ENCODE data around the gene ENHO.

GRCh38 chr9:34520096-34520495 lies 2.7 kb downstream of the ENHO start:
- no peak for TF ChIP-seq CTCF (optimal IDR thresholded peaks at IDR 0.05 in 1 of 3, IDR thresholded peaks at IDR 0.05 in 1 of 3, conservative IDR thresholded peaks at IDR 0.05 in 1 of 3; ENCODE audit: extremely low read depth in 1 of 3, insufficient read depth in 2 of 3, low read length in 3 of 3)
- TF ChIP-seq EZH2 (IDR thresholded peaks at IDR 0.05; ENCODE audit: low read length): no peak

Data from keratinocyte (primary cell).